ENCODE data around the gene BTBD9.

DNA sequence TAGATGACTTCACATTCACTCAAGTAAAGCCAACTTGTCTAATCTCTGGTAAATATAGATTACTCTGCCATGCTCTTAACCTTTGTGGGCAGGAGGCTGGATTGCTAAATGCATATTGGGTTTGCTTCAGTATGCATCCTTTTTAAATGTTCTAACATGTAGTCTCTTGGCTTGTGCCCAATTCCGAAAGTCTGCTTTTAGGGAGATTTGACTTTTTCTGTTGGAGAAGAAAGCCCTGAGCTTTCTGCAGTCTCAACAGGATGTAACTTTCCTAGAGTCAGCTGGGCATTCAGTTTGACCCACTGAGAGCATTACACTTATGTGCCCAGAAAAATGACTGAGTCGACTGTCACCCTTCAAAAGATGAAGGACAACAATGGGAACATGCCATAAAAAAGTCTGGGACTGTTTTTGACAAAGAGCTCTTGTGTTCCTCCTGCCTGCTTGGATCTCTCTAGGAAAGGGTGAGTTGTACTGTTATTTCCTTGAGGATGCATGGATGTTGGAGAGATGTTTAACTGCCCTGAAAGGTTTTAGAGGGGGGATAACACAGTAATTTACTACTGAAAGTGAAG, 520.9 kb downstream of the BTBD9 start:
- TF ChIP-seq, protein P1, sequence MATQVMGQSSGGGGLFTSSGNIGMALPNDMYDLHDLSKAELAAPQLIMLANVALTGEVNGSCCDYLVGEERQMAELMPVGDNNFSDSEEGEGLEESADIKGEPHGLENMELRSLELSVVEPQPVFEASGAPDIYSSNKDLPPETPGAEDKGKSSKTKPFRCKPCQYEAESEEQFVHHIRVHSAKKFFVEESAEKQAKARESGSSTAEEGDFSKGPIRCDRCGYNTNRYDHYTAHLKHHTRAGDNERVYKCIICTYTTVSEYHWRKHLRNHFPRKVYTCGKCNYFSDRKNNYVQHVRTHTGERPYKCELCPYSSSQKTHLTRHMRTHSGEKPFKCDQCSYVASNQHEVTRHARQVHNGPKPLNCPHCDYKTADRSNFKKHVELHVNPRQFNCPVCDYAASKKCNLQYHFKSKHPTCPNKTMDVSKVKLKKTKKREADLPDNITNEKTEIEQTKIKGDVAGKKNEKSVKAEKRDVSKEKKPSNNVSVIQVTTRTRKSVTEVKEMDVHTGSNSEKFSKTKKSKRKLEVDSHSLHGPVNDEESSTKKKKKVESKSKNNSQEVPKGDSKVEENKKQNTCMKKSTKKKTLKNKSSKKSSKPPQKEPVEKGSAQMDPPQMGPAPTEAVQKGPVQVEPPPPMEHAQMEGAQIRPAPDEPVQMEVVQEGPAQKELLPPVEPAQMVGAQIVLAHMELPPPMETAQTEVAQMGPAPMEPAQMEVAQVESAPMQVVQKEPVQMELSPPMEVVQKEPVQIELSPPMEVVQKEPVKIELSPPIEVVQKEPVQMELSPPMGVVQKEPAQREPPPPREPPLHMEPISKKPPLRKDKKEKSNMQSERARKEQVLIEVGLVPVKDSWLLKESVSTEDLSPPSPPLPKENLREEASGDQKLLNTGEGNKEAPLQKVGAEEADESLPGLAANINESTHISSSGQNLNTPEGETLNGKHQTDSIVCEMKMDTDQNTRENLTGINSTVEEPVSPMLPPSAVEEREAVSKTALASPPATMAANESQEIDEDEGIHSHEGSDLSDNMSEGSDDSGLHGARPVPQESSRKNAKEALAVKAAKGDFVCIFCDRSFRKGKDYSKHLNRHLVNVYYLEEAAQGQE (IDR thresholded peaks at IDR 0.05) = no peak
- no peak for TF ChIP-seq RAD21 (conservative IDR thresholded peaks at IDR 0.05 in 1 of 2, IDR thresholded peaks at IDR 0.05 in 1 of 2)
- TF ChIP-seq, protein P2, sequence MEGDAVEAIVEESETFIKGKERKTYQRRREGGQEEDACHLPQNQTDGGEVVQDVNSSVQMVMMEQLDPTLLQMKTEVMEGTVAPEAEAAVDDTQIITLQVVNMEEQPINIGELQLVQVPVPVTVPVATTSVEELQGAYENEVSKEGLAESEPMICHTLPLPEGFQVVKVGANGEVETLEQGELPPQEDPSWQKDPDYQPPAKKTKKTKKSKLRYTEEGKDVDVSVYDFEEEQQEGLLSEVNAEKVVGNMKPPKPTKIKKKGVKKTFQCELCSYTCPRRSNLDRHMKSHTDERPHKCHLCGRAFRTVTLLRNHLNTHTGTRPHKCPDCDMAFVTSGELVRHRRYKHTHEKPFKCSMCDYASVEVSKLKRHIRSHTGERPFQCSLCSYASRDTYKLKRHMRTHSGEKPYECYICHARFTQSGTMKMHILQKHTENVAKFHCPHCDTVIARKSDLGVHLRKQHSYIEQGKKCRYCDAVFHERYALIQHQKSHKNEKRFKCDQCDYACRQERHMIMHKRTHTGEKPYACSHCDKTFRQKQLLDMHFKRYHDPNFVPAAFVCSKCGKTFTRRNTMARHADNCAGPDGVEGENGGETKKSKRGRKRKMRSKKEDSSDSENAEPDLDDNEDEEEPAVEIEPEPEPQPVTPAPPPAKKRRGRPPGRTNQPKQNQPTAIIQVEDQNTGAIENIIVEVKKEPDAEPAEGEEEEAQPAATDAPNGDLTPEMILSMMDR (IDR thresholded peaks at IDR 0.05) = no peak
- no peak for TF ChIP-seq POLR2A (IDR thresholded peaks at IDR 0.05; ENCODE audit: low read length)
- TF ChIP-seq, protein P3, sequence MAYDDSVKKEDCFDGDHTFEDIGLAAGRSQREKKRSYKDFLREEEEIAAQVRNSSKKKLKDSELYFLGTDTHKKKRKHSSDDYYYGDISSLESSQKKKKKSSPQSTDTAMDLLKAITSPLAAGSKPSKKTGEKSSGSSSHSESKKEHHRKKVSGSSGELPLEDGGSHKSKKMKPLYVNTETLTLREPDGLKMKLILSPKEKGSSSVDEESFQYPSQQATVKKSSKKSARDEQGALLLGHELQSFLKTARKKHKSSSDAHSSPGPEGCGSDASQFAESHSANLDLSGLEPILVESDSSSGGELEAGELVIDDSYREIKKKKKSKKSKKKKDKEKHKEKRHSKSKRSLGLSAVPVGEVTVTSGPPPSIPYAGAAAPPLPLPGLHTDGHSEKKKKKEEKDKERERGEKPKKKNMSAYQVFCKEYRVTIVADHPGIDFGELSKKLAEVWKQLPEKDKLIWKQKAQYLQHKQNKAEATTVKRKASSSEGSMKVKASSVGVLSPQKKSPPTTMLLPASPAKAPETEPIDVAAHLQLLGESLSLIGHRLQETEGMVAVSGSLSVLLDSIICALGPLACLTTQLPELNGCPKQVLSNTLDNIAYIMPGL (CRISPR knock-in tag; IDR thresholded peaks at IDR 0.05; ENCODE audit: borderline replicate concordance) = no peak

Measured in A549 (cell line).